Endothelial cell (in vitro differentiated cells): ENCODE data around the gene CCR2. TPM values are rescaled to one million over a fixed set of nuclear protein-coding genes. Genes with fewer than 3 reads are reported as not detected.

Experiments used
- DNase-seq: peaks from one replicate; pipeline ENCODE4 v3.0.0; 2021; ENCODE audit warnings: low spot score
- H3K27ac Mint-ChIP-seq: one replicate; pipeline ENCODE4 v1.8.0; 2021; ENCODE audit warnings: mixed read lengths, inconsistent platforms; ENCODE audit not compliant: unreplicated experiment
- H3K27me3 Mint-ChIP-seq: one replicate; pipeline ENCODE4 v1.8.0; 2021; ENCODE audit warnings: mild to moderate bottlenecking, moderate library complexity, mixed read lengths, inconsistent platforms; ENCODE audit not compliant: unreplicated experiment
- H3K36me3 Mint-ChIP-seq: one replicate; pipeline ENCODE4 v1.8.0; 2021; ENCODE audit warnings: mild to moderate bottlenecking, low read depth, mixed read lengths, inconsistent platforms; ENCODE audit not compliant: unreplicated experiment
- H3K4me1 Mint-ChIP-seq: one replicate; pipeline ENCODE4 v1.8.0; 2021; ENCODE audit warnings: mild to moderate bottlenecking, mixed read lengths, inconsistent platforms; ENCODE audit not compliant: unreplicated experiment
- H3K4me3 Mint-ChIP-seq: one replicate; pipeline ENCODE4 v1.8.0; 2021; ENCODE audit warnings: mild to moderate bottlenecking, mixed read lengths, inconsistent platforms; ENCODE audit not compliant: unreplicated experiment
- H3K9me3 Mint-ChIP-seq: one replicate; pipeline ENCODE4 v1.8.0; 2021; ENCODE audit warnings: mixed read lengths, inconsistent platforms; ENCODE audit not compliant: unreplicated experiment
- total RNA-seq: library from RNA; stranded (reverse); fragmentation: NEBNext Ultra II Directional; extraction: Animal tissue kit (Norgen Biotek cat#: 25700); gene quantifications from one replicate; pipeline ENCODE4 v1.2.1, GENCODE V29; 2021; ENCODE audit not compliant: unreplicated experiment
- TF ChIP-seq, protein P1 (sequence below): fragments of 200-600 bp; sonication (generic); IDR thresholded peaks from one replicate; pipeline ENCODE4 v1.5.0; 2021; ENCODE audit warnings: antibody characterized with exemption; ENCODE audit not compliant: unreplicated experiment

The CCR2 gene
- total RNA-seq, 1 donor from 2014 or later = not detected

DNA sequence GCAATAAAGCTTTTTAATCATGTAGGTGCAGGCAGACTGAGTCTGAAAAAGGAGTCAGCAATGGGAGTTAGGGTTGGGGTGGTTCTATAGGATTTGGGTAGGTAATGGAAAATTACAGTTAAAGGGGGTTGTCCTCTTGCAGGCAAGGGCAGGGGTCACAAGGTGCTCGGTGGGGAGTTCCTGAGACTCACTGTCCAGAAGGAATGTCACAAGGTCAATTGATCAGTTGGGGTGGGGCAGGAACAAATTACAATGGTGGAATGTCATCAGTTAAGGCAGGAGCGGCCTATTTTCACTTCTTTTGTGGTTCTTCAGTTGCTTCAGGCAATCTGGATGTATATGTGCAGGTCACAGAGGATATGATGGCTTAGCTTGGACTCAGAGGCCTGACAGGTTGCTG, 39.1 kb downstream of the CCR2 start:
- Mint-ChIP-seq H3K27ac (no peak overlapping the region), H3K4me1 (no peaks in the 10 kb centered on the region), H3K27me3 (peaks cover 5% of the 10 kb centered on the region), H3K36me3 (no peaks in the 10 kb centered on the region), H3K9me3 (no peaks in the 10 kb centered on the region), H3K4me3 (no peak overlapping the region)
- TF ChIP-seq, protein P1, sequence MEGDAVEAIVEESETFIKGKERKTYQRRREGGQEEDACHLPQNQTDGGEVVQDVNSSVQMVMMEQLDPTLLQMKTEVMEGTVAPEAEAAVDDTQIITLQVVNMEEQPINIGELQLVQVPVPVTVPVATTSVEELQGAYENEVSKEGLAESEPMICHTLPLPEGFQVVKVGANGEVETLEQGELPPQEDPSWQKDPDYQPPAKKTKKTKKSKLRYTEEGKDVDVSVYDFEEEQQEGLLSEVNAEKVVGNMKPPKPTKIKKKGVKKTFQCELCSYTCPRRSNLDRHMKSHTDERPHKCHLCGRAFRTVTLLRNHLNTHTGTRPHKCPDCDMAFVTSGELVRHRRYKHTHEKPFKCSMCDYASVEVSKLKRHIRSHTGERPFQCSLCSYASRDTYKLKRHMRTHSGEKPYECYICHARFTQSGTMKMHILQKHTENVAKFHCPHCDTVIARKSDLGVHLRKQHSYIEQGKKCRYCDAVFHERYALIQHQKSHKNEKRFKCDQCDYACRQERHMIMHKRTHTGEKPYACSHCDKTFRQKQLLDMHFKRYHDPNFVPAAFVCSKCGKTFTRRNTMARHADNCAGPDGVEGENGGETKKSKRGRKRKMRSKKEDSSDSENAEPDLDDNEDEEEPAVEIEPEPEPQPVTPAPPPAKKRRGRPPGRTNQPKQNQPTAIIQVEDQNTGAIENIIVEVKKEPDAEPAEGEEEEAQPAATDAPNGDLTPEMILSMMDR = no peak
- no peak for DNase-seq

DNA sequence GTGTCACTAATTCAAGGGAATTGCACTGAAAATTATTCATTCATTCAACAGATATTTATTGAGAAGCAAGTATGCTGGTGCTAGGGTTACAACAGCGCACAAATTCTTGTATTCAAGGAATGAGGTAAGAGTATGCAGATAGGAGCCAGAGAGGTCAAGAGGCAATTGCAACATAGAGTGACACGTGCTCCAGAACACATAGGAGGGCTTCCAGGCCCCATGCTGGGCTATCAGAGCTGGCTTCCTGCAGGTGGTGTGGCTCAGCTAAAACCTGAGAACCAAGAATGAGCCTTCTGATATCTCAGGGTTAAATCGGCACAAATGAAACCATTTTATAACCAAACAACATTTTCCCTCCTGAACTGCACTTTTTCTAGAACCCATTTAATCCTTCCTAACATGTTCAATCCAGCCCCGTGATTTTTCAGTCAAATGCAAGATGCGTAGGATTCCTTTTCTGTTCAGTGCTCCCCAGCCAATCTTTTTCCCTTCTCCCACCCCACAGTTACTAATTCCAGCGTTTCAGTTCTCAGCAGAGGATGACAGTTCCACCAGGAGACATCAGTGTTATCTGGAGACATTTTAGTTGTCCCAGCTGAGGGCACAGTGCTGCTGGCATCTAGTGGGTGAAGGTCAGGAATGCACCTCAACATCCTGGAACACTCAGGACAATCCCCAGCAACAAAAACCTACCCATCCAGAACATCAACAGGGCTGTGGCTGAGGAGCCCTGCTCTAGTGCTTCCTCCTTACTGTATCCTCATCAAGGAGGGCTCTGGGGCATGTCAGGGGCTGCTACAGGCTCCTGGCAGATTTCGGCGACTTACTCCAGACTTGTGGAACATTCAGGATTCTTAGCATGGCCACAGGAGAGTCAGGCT, 39.9 kb downstream of the CCR2 start:
- no peak overlapping the region for H3K27ac Mint-ChIP-seq
- peaks cover 5% of the 10 kb centered on the region for H3K27me3 Mint-ChIP-seq
- no peaks in the 10 kb centered on the region for H3K36me3 Mint-ChIP-seq
- H3K4me3 Mint-ChIP-seq = no peak overlapping the region
- DNase-seq = no peak
- no peaks in the 10 kb centered on the region for H3K9me3 Mint-ChIP-seq
- TF ChIP-seq, protein P1 = no peak
- no peaks in the 10 kb centered on the region for H3K4me1 Mint-ChIP-seq

DNA sequence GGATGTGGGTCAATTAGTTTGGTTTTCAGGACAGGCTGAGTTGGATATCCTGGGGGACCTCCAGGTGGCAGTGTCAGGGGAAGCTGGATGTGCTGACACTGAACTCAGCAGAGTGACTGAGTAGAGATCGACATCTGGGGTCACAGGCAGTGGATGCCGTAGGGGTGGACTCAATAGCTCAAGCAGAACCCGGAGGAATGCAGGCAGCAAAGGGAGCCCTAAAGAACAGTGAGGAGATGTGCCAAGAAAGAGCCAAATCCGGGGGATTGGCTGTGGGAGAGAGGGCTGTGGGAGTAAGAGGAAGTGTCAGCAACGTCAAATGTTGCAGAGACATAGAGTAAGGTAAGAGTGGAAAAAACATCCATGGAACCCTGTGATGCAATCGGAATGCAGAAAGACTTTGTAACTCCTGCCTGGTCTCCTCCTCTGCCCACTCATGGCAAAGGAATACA, 41.3 kb downstream of the CCR2 start:
- no peak for DNase-seq
- Mint-ChIP-seq H3K9me3 (no peaks in the 10 kb centered on the region), H3K27me3 (peaks cover 5% of the 10 kb centered on the region), H3K36me3 (no peaks in the 10 kb centered on the region), H3K27ac (no peak overlapping the region), H3K4me1 (no peaks in the 10 kb centered on the region), H3K4me3 (no peak overlapping the region)
- TF ChIP-seq, protein P1 = no peak

DNA sequence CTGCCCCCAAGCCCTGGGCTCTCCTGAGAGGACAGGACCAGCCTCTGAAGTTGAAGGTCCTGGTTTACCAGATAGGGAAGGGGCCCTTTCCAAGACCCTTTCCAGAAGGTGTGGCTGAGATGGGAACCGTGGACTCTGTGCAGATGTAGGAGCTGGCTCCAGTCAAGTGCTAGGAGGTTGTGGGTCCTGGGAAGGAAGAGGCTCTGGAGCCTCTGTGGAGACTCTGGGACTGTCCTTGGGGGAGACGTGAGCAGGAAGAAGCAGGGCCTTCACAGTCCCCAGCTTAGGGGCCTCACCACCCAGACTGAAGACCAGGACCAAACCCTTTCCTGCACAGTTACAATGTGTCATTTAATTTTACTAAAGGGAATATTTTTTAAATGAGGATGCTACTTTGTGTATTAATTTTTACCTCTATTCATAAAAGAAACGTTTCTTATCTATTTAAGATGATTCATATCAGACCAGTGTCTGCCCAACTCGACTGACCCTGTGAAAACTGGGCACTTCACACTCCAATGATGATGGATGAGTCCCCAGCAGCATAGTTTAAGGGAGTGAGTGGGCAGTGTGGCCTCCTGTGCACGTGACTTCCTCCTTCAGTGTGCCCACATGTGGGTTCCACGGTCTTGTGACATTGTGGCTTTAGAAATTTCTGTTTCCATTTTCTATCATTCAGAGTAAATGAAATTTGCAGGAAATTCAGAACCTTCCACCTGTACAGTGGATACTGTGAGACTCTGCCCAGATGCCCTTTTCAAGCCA, 42.0 kb downstream of the CCR2 start:
- no peak overlapping the region for H3K27ac Mint-ChIP-seq
- H3K9me3 Mint-ChIP-seq = no peaks in the 10 kb centered on the region
- no peak for DNase-seq
- TF ChIP-seq, protein P1 = no peak
- no peaks in the 10 kb centered on the region for H3K4me1 Mint-ChIP-seq
- no peak overlapping the region for H3K4me3 Mint-ChIP-seq
- H3K36me3 Mint-ChIP-seq = no peaks in the 10 kb centered on the region
- peaks cover 5% of the 10 kb centered on the region for H3K27me3 Mint-ChIP-seq
